ENCODE results near the gene TMEM38A.
A peak's percentile ranks its signal among the peaks of the same experiment; 100 is the strongest.

Gene TMEM38A

GRCh38 chr19:16660763-16661479 is at the start of gene TMEM38A:
TSS of gene TMEM38A (plus strand) at chr19:16661139. CDS start at chr19:16661218, 79 bp downstream.
- in situ Hi-C loops (cut with HindIII; ENCODE audit: low pct_ligation_motif_present, low pct_unique_long_range_greater_than_20kb, low sequenced_read_pairs), result no loop called here
- DNase-seq, result peak; percentile 29

- in situ Hi-C loops (cut with HindIII; ENCODE audit: low pct_ligation_motif_present, low pct_unique_long_range_greater_than_20kb, low sequenced_read_pairs), result no loop called here
- DNase-seq, result no peak
Observed at GRCh38 chr19:16612636-16613035, 48.3 kb upstream of the TMEM38A start.

- in situ Hi-C loops (cut with HindIII; ENCODE audit: low pct_ligation_motif_present, low pct_unique_long_range_greater_than_20kb, low sequenced_read_pairs), result no loop called here
- DNase-seq, result no peak
Observed at GRCh38 chr19:16613841-16614240, 47.1 kb upstream of the TMEM38A start.

- in situ Hi-C loops (cut with HindIII; ENCODE audit: low pct_ligation_motif_present, low pct_unique_long_range_greater_than_20kb, low sequenced_read_pairs), result no loop called here
- no peak for DNase-seq
Observed at GRCh38 chr19:16614941-16615340, 46.0 kb upstream of the TMEM38A start.

GRCh38 chr19:16615808-16616207 is 45.1 kb upstream of the TMEM38A start:
- DNase-seq, result no peak
- in situ Hi-C loops (cut with HindIII; ENCODE audit: low pct_ligation_motif_present, low pct_unique_long_range_greater_than_20kb, low sequenced_read_pairs), result no loop called here

GRCh38 chr19:16618248-16618647 is 42.7 kb upstream of the TMEM38A start:
- DNase-seq, result no peak
- in situ Hi-C loops (cut with HindIII; ENCODE audit: low pct_ligation_motif_present, low pct_unique_long_range_greater_than_20kb, low sequenced_read_pairs), result no loop called here

GRCh38 chr19:16619457-16619856 is 41.5 kb upstream of the TMEM38A start:
- in situ Hi-C loops (cut with HindIII; ENCODE audit: low pct_ligation_motif_present, low pct_unique_long_range_greater_than_20kb, low sequenced_read_pairs), result no loop called here

GRCh38 chr19:16620018-16620417 is 40.9 kb upstream of the TMEM38A start:
- DNase-seq, result no peak
- in situ Hi-C loops (cut with HindIII; ENCODE audit: low pct_ligation_motif_present, low pct_unique_long_range_greater_than_20kb, low sequenced_read_pairs), result no loop called here

More at GRCh38 chr19:16619457-16619856, 41.5 kb upstream of the TMEM38A start:
- no peak for DNase-seq

GRCh38 chr19:16620584-16620983 is 40.4 kb upstream of the TMEM38A start:
- in situ Hi-C loops (cut with HindIII; ENCODE audit: low pct_ligation_motif_present, low pct_unique_long_range_greater_than_20kb, low sequenced_read_pairs), result no loop called here
- no peak for DNase-seq

- in situ Hi-C loops (cut with HindIII; ENCODE audit: low pct_ligation_motif_present, low pct_unique_long_range_greater_than_20kb, low sequenced_read_pairs), result no loop called here
- no peak for DNase-seq
Observed at GRCh38 chr19:16621165-16621800, 39.7 kb upstream of the TMEM38A start.

GRCh38 chr19:16623066-16623465 is 37.9 kb upstream of the TMEM38A start:
- DNase-seq, result no peak
- in situ Hi-C loops (cut with HindIII; ENCODE audit: low pct_ligation_motif_present, low pct_unique_long_range_greater_than_20kb, low sequenced_read_pairs), result no loop called here

- DNase-seq, result no peak
- in situ Hi-C loops (cut with HindIII; ENCODE audit: low pct_ligation_motif_present, low pct_unique_long_range_greater_than_20kb, low sequenced_read_pairs), result no loop called here
Observed at GRCh38 chr19:16623576-16623975, 37.4 kb upstream of the TMEM38A start.

- no peak for DNase-seq
- in situ Hi-C loops (cut with HindIII; ENCODE audit: low pct_ligation_motif_present, low pct_unique_long_range_greater_than_20kb, low sequenced_read_pairs), result no loop called here
Observed at GRCh38 chr19:16624236-16624635, 36.7 kb upstream of the TMEM38A start.

GRCh38 chr19:16625163-16625958 is 35.6 kb upstream of the TMEM38A start:
- in situ Hi-C loops (cut with HindIII; ENCODE audit: low pct_ligation_motif_present, low pct_unique_long_range_greater_than_20kb, low sequenced_read_pairs), result no loop called here
- DNase-seq, result no peak

GRCh38 chr19:16626796-16627192 is 34.1 kb upstream of the TMEM38A start:
- in situ Hi-C loops (cut with HindIII; ENCODE audit: low pct_ligation_motif_present, low pct_unique_long_range_greater_than_20kb, low sequenced_read_pairs), result no loop called here
- DNase-seq, result no peak

GRCh38 chr19:16627193-16627927 is 33.6 kb upstream of the TMEM38A start:
- no peak for DNase-seq
- in situ Hi-C loops (cut with HindIII; ENCODE audit: low pct_ligation_motif_present, low pct_unique_long_range_greater_than_20kb, low sequenced_read_pairs), result no loop called here

GRCh38 chr19:16627928-16628182 is 33.1 kb upstream of the TMEM38A start:
- DNase-seq, result no peak
- in situ Hi-C loops (cut with HindIII; ENCODE audit: low pct_ligation_motif_present, low pct_unique_long_range_greater_than_20kb, low sequenced_read_pairs), result no loop called here

- DNase-seq, result peak; percentile 88
- in situ Hi-C loops (cut with HindIII; ENCODE audit: low pct_ligation_motif_present, low pct_unique_long_range_greater_than_20kb, low sequenced_read_pairs), result no loop called here
Observed at GRCh38 chr19:16628183-16628983, 32.6 kb upstream of the TMEM38A start, which contains the start of gene MED26. TSS of gene MED26 (minus strand) at chr19:16628204. CDS start at chr19:16627943, 261 bp downstream.
